ENCODE measurements around the gene SPNS2.

Gene SPNS2

GRCh38 chr17:4586043-4586442 lies 87.4 kb downstream of the SPNS2 start:
- no peaks in the 10 kb centered on the region for H3K9me3 Mint-ChIP-seq
- no peak overlapping the region for H3K4me3 Mint-ChIP-seq
- H3K27ac Mint-ChIP-seq = no peak overlapping the region
- H3K4me1 Mint-ChIP-seq = peaks cover 10% of the 10 kb centered on the region
- no peaks in the 10 kb centered on the region for H3K36me3 Mint-ChIP-seq
- H3K27me3 Mint-ChIP-seq = peaks cover 18% of the 10 kb centered on the region

- Mint-ChIP-seq H3K36me3 (no peaks in the 10 kb centered on the region), H3K27me3 (peaks cover 18% of the 10 kb centered on the region), H3K27ac (no peak overlapping the region), H3K4me1 (peaks cover 10% of the 10 kb centered on the region), H3K9me3 (no peaks in the 10 kb centered on the region), H3K4me3 (no peak overlapping the region)
Observed at GRCh38 chr17:4587195-4587594, 88.5 kb downstream of the SPNS2 start.

GRCh38 chr17:4587803-4588202 lies 89.1 kb downstream of the SPNS2 start:
- Mint-ChIP-seq H3K27me3 (peaks cover 18% of the 10 kb centered on the region), H3K4me3 (no peak overlapping the region), H3K4me1 (peaks cover 10% of the 10 kb centered on the region), H3K9me3 (no peaks in the 10 kb centered on the region), H3K27ac (no peak overlapping the region), H3K36me3 (no peaks in the 10 kb centered on the region)

GRCh38 chr17:4588391-4588790 lies 89.7 kb downstream of the SPNS2 start:
- Mint-ChIP-seq H3K9me3 (no peaks in the 10 kb centered on the region), H3K4me3 (no peak overlapping the region), H3K27me3 (peaks cover 15% of the 10 kb centered on the region), H3K27ac (no peak overlapping the region), H3K4me1 (peaks cover 10% of the 10 kb centered on the region), H3K36me3 (no peaks in the 10 kb centered on the region)
